ENCODE results near the gene SURF2.

Gene SURF2

DNA sequence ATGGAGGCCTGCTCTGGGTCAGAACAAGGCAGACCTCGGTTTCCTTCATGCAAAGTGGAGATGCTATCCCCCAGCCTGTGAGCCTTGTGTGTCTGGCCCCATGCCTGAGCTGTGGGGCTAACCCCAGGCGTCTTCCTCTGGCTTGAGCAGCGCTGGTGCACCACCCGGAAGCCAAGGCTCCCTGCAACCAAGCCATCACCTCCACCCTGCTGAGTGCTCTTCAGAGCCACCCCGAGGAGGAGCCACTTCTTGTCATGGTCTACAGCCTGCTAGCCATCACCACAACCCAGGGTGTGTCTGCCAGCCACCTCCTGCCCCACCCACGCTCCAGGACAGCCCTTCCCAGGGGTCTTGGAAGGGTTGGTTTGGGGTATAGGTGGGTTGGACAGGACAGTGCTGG, 45.2 kb downstream of the SURF2 start:
- DNase-seq (ENCODE audit: low spot score): no peak

DNA sequence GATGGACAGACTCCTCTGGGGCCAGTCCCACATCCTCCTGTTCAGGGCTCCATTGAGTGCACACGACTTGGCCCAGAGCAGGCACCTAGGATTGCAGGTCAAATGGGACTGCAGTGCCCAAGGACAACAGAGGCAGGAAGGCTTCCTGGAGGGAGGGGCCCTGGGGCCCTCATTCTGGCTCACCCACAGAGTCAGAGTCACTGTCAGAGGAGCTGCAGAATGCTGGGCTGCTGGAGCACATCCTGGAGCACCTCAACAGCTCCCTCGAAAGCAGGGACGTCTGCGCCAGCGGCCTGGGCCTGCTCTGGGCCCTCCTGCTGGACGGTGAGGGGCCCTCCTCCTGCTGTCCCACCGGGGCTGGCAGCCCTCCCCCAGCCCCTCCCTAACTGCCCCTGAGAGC, 46.3 kb downstream of the SURF2 start:
- DNase-seq (ENCODE audit: low spot score): no peak

- DNase-seq (ENCODE audit: low spot score): peak; percentile 65
Observed at GRCh38 chr9:133403766-133404453, 47.6 kb downstream of the SURF2 start.

DNA sequence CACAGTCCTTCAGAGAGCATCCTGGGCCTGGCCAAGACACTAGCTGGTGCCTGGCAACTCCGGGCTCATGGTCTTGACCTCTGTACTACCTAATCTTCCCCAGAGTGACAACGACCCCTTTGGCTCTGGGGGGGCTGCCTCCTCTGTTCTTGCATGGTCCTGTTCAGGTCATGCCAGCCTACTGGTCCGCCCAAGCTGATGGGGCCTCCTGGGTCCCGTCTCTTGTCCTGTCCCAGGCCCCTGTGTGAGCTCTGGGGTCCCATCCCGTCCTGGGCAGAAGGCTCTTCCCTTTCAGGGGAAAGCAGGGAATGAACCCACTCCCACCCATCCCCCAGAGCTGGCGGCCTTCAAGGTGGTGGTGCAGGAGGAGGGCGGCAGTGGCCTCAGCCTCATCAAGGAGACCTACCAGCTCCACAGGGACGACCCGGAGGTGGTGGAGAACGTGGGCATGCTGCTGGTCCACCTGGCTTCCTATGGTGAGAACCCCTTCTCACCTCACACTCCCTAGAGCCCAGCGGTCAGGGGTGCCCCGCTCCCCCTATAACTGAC, 48.2 kb downstream of the SURF2 start:
- DNase-seq (ENCODE audit: low spot score): no peak

DNA sequence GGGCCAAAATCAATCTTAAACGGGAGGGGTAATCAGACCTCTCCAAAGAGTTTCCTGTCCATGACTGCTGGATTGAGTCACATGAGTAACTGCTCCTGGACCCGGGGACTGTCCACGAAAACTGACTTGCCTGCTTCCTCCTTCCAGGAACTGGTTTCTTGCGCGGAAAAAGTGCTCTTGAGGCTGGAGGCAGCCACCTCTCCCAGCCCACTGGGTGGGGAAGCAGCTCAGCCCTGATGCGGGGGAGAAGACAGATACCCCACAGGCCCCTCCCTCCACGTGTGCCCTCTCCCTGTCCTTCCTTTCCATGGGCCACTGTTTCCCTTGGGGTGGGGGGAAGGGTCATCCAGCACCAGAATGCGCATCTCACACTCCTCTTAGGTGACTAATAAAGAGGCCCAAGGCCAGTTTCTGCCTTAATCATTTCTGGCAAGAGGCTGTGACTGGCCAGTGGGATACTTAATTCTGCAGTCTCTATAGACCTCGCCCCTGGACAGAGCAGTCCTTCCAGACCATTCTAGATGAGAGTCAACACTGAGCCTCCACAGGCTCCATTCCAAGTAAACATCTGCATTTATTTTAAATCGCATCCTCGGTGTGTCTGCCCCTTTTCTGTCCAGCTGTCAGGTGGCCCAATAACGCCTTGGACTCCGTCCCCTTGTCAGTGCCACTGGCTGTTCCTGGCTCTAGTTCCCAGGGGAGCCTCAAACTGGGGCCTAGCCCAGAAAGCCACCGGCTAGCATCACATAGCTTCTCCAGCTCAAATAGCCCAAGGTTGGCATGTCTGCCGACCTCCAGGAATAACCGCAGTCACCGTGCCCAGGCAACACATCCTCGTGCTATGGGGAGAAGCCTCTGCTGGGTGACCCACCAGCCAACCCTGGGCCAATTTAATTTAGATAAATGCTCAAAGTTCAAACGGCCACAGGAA, 49.4 kb downstream of the SURF2 start:
- DNase-seq (ENCODE audit: low spot score): peak; percentile 47

DNA sequence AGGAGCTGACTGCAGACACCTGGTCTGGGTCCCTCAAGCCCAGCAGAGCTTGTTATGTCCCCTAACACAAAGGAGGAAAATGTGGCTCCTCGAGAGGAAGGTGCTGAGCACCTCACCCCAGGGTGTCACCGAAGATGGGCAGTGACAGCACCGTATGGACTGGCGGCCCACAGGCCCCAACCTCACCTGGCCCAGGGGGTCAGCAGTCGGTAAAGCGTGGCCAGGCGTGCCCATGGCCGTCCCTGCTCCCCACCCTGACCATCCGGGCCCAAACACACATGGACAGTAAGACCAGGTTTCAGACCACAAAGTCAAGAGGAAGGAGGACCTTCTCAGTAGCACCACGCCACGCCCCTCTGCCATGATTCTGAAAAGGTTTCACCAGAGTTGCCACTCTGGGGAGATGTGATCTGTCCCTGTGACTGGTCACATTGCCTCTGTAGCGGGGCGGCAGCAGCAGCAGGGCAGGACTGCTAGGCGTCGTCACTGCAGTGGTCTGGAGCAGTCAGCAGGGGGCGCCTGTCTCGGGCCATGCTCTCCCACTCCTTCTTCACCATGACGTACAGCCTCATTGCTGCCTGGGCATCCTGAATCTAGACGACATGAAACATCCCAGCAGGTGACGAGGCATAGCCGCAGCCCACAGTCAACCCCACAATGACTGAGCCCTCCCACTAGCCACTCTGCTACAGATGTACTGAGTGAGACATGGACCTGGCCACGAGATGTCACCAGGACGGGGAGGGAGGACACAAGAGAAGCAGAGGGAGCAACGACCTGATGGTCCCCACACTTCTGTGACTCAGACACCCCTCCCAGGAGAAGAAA, 50.3 kb downstream of the SURF2 start:
- DNase-seq (ENCODE audit: low spot score): peak; percentile 77

DNA sequence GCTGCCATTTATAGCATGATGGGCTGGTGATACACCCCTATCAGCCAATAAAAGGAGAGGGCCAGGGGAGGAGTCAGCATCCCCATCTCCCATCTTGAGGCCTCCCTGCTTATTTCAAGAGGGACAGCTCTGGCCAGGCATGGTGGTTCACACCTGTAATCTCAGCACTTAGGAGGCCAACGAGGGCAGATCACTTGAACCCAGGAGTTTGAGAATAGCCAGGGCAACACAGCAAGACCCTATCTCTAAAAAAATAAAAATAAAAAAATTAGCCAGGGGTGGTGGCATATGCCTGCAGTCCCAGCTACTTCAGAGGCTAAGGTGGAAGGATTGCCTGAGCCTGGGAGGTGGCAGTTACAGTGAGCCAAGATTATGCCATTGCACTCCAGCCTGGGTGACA, 51.7 kb downstream of the SURF2 start:
- DNase-seq (ENCODE audit: low spot score): no peak
